ENCODE data around the gene FGF23. TPM values are rescaled to one million over a fixed set of nuclear protein-coding genes. Genes with fewer than 3 reads are reported as not detected.

The FGF23 gene
- total and polyA plus RNA-seq, 8 donors = not detected

- no peak for FAIRE-seq
- peak overlapping the region in 3 of 4 donors; percentile 55 to 71 (median 59) for H3K27ac ChIP-seq
- H3K4me3 ChIP-seq = peak overlapping the region; percentile 48 to 96 (median 82)
- no peaks in the 10 kb centered on the region for H3K36me3 ChIP-seq
- DNase-seq = no peak
- peaks cover 0 to 8% (median 0%) of the 10 kb centered on the region in 3 donors for H3K4me1 ChIP-seq
- 0% methylated on average over 13 of the region's 13 CpGs for WGBS, 2 donors
- no peaks in the 10 kb centered on the region for H3K27me3 ChIP-seq
- ATAC-seq = peak in 3 of 4 donors; percentile 16 to 40 (median 26)
- H3K9me3 ChIP-seq = no peaks in the 10 kb centered on the region
- no peak for TF ChIP-seq CTCF (IDR thresholded peaks at IDR 0.05)
- intact Hi-C loops (cut with DNase I) = no loop called here
These were observed 59.0 kb downstream of the FGF23 start for GRCh38 chr12:4320497-4320852.

Other genes with a start within 250 kb of the FGF23 start
- 10 to 100 TPM; 51.5 to 75.6 (median 63.5) TPM for gene CCND2, start 106.0 kb downstream of the FGF23 start, total RNA-seq
- 1 to 10 TPM; 6.3 to 9.1 TPM for gene CCND2, start 106.0 kb downstream of the FGF23 start, polyA plus RNA-seq
- gene TIGAR, start 58.5 kb downstream of the FGF23 start, total RNA-seq = 1 to 10 TPM in 5 of 6 donors, under 1 TPM in 1; 0.51 to 5.5 (median 1.8) TPM
- gene TIGAR, start 58.5 kb downstream of the FGF23 start, polyA plus RNA-seq = 1 to 10 TPM; 1.4 to 2.3 TPM
- not detected for gene FGF6, start 66.1 kb upstream of the FGF23 start, total RNA-seq
- gene FGF6, start 66.1 kb upstream of the FGF23 start, polyA plus RNA-seq = not detected
- gene RAD51AP1, start 159.2 kb upstream of the FGF23 start, total RNA-seq = 1 to 10 TPM in 2 of 6 donors, under 1 TPM in 3, not detected in 1; 0.28 to 1.7 (median 0.93) TPM
- gene RAD51AP1, start 159.2 kb upstream of the FGF23 start, polyA plus RNA-seq = under 1 TPM; 0.11 to 0.99 TPM
- 10 to 100 TPM; 15.2 to 23.7 (median 18.5) TPM for gene DYRK4, start 182.5 kb upstream of the FGF23 start, total RNA-seq
- gene DYRK4, start 182.5 kb upstream of the FGF23 start, polyA plus RNA-seq = 10 to 100 TPM; 38.7 to 50.2 TPM